GM18909 (cell line): Measurements from ENCODE around the gene PPM1B.
"Not testable (repeated sequence)": the region's sequence is repeated elsewhere in the genome, so short reads cannot be mapped to it uniquely, and the experiment has no call there.

Source experiments
- ATAC-seq: cut with Tn5 transposase; IDR thresholded peaks from one replicate; pipeline ENCODE4 v1.9.1; 2021; ENCODE audit warnings: mild to moderate bottlenecking; ENCODE audit not compliant: unreplicated experiment, poor library complexity

Gene PPM1B

DNA sequence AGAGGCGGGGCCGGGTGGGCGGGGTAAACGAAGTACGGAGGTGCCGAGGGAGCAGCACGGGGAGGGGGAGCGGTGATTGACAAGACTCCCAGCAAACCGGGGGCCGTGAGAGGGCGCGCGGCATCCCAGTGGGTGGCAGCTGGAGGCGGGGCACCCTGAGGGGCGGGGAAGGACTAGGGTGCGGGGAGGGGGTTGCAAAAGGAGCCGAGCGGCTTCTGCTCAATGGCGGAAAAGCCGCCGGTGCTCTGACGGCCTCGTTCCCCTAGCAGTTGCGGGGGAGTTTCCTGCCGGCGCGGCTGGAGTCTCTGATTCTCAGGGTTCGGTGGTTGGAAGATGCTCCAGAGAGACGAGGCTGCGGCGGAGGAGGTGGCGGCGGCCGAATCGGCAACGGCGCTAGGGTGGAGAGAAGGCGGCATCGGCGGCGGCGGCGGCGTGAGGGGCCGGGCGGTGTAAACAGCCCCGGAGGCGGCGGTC, at the start of gene PPM1B:
Gene PPM1B (plus strand): TSS at position 195 of the 474 bp plus-strand sequence. CDS start 32,325 bp downstream, outside the sequence.
- ATAC-seq: peak; percentile 69

DNA sequence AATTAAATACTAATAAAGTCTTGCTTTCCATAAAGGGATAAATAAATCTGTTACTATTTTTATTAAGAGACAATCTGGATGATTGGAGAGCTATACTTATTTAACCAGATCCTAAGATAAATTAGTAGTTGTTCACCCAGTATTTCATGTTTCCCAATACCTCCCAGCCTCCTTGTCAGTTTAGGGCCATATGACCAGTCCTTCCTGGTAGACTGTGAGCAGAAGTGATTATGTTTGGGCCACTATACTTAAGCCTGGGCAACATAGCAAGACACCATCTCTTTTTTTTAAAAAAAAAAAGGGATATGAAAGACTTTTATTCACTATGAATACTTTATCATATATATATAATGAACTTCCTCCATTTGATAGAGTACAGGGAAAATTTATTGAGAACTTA, 48.8 kb upstream of the PPM1B start:
- no peak for ATAC-seq

DNA sequence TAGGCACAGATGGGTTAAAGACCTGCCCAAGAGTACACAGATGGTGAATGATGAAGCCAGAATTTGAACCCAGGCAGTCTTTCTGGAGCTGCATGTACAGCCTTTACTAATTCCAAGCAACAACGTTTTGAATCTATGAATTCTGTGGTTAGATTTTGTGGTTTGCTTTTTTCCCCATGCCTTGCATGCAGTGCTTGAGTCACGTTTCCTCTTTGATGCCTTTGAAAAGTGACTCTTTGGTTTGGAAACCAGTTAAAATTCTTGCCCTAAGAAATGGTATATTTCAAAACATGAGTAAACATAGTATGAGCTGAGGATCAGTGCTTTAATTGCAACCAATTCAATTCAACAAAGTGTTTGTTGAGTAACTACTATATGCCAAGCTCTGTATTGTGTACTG, 48.2 kb upstream of the PPM1B start:
- no peak for ATAC-seq

DNA sequence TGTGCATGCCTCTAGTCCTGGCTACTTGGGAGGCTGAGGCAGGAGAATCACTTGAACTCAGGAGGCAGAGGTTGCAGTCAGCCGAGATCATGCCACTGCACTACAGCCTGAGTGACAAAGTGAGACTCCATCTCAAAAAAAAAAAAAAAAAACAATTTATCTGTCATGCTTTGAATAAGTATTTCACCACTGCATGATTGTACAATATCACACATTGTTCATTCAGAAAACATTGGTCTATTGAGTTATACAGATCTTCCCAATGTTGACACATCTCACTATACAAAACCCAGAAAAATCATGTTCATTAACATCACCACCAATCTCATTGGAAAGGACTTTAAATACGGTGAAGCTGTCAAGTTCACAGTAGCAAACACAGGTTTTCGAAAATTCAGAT, 46.8 kb upstream of the PPM1B start:
- ATAC-seq: no peak

DNA sequence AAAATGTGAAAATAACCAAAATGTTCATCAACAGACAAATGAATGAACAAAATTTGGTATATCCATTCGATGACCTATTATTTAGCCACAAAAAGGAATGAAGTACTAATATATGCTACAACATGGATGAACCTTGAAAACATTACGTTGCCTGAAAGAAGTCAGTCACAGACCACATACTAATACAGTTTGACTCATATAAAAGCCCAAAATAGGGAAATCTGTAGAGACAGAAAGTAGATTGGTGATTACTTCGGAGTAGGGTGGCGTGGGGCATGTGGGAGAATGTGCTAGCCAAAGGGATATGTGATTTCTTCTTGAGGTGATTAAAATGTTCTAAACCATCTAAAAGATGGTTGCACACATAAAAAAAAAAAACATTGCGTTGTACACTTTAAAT, 44.2 kb upstream of the PPM1B start:
- no peak for ATAC-seq

DNA sequence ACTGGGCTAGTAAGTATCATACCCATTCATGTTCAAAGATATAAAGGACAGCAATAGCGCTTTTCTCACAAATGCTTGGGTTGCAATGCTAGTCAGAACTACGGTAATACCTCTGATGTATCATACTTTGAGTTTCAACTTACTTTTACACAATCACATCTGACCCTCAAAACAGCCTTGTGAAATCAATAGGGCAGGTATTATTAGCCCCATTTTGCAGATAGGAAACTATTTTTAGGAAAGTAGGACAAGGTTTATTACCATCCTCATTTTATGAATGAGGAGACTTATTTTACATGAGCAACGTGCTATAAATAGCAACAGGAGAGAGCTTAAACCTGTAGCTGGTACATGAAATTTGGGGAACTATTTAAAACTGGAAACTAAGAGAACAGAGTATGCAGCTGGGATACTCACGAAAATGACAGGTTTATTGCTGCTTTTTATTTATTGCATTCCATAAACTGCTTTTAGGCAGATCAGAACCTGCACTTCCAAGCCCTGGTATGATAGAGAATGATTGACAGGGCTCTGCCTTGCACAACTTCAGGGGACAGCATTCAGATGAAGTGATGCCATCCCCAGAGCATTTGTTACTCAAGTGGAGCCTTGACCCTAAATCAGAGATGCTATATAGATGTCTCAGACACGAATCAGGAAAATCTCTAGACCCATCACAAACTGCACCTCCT, 42.4 kb upstream of the PPM1B start:
- no peak for ATAC-seq

DNA sequence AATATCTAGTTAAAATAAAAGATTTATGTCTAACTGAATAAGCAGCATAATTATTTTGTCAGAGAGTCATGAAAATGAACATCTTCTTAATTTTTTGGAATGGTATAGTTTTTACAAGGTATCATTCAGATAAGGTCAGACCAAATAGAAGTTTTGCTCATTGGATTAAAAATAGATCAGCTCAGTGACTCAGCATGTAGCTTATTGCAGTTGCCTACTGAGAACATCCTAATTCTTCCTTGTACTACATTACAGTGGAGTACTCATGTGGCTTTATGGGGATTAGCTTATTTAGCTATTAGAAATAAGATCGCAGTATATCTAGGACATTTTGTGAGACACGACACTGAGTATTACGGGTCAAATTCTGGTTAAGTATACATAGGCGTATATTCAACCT, 38.2 kb upstream of the PPM1B start:
- no peak for ATAC-seq

DNA sequence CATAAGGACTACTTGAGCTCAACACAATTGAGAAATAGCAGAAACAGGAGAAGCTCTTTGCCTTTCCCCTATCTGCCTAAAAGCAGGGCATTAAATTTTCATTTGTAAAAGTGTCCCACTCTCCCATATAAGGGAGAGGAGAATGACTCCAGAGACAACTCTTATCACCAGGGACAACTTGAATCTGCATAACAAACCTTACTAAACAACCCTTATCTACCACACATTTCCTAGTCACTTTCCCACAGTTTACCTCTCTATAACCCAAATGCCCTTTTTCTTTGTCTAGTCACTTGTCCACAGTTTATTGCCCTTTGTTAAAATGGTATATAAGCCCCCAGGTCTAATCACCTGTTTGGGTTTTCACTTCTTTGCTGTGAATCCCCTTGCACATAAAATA, 37.5 kb upstream of the PPM1B start:
- ATAC-seq: no peak

DNA sequence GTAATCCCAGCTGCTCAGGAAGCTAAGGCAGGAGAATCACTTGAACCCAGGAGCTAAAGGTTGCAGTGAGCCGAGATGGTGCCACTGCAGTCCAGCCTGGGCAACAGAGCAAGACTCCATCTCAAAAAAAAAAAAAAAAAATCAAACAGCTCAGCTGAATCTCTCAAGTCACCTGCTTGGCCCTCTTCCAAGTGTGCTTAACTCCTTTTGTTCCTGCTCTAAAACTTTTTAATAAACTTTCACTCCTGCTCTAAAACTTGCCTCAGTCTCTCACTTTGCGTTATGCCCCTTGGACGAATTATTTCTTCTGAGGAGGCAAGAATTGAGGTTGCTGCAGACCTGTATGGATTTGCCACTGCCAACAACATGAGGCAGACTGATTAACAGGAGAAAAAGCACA, 35.1 kb upstream of the PPM1B start:
- ATAC-seq: not testable (repeated sequence)

DNA sequence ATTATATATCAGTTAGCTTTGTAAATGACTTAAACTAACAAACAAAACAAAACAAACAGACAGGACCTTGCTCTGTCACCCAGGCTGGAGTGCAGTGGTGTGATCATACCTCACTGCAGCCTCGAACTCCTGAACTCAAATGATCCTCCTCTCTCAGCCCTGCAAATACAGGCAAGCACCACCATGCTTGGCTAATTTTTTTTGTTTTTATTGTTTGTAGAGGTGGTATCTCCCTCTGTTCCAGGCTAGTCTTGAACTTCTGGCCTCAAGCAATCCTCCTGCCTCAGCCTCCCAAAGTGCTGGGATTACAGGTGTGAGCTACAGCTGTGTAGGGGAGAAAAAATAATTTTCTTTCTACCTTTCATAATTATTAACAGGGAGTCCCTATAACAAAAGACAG, 33.8 kb upstream of the PPM1B start:
- ATAC-seq: no peak

DNA sequence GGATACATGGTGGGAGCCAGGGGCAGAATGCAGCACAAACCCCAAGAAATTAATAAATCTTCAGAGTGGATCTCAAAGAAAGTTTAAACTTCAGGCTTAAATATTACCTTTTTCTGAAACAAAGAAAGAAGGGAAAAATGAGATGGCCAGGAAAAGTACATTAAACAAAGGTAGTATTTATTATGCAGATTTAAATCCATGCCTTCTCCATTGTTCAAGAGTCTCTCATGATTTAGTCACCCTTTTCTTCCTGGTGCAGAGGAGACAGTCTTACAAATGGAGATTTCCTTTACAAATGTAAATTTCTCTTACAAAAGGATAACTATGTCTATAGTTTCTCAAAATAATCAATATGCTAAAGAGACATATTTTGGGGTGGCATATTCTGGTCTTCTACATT, 33.4 kb upstream of the PPM1B start:
- no peak for ATAC-seq

DNA sequence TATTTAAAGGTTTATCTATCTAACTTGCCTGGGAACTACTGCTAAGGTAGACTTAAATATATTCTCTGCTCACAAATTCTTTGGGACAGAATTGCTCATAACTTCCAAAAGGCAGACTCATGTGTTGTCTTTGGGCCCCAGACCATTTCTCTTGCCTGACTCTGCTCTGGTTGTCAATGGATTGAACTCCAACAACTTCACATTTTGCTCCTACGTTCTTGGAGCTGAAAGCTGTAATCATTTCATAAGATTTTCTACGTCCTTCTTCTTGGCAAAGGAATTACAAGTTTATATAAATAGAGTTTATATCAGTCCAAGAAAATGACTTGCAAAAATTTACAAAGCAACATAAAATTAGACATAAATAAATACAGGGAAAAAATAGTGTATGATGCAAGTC, 32.9 kb upstream of the PPM1B start:
- ATAC-seq: no peak

DNA sequence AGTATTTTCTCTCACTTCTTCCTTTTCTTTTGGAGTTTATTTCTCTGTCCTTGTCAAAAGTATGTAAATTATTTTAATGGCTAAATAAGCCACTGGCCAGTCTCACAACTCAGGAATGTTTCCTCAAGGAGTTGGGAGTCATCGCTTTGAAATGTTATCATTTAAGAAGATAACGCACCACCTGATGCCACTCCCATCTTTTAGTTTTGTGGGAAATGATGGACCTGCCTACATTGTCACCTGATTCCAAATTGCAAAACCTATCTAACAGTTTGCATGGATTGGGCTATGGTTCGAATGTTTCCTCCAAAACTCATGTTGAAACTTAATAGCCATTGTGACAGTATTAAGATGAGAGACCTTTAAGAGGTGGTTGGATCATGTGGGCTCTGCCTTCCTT, 32.4 kb upstream of the PPM1B start:
- ATAC-seq: no peak

DNA sequence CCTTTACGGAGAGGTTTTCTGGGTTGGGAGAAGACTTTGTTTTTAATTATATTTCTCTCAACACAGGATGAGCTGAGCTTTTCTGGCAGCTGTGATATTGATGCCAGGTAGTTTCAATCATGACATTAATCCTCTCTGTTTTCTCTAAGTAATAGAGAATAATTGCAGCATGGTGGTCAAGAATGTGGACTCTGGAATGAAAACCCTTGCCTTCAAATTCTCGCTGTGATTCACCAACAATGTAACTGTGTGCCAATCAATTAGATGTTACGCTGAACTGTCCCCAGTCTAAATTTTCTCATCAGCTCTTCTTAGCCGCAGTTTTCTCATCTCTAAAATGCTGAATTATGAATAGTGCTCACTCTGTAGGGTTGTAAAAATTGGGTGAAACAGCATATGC, 31.6 kb upstream of the PPM1B start:
- ATAC-seq: no peak

DNA sequence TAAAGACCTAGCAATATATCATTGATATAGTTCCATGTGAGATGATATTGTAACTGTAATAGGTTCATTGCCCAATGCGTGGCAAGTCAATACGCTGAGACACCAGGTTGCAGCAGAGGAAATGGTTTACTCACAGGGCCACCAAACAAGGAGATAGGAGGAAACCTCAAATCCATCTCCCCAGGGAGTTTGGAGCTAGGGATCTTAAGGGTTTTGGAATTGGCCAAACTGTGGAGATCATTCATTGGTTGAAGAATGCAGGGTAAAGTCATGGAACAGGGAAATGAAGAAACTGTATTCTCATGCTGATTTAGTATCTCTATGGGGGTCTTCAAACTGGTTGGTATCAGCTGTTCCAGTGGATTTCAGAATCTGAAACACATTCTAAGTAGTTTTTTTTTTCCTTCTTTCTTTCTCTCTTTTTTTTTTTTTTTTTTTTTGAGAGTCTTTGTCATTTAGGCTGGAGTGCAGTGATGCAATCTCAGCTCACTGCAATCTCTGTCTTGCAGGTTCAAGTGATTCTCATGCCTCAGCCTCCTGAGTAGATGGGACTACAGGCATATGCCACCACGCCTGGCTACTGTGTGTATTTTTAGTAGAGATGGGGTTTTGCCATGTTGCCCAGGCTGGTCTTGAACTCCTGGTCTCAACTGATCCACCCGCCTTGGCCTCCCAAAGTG, 30.7 kb upstream of the PPM1B start:
- no peak for ATAC-seq

DNA sequence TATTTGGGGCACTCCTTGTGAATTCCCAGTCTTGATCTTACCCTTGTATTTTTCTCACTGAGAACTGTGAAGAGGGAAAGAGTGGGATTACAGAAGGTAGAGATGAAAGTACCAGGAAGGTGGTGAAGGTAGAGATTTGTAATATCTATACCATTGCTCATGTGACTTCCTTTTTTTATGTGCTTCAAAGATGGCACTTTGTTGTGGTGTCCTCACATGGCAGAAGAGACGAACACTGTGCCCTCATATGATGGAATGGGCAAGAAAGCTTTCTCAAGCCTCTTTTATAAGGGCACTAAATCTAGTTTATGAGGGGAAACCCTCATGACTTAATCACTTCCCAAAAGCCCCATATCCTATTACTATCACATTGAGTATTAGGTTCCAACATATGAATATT, 28.9 kb upstream of the PPM1B start:
- ATAC-seq: no peak

DNA sequence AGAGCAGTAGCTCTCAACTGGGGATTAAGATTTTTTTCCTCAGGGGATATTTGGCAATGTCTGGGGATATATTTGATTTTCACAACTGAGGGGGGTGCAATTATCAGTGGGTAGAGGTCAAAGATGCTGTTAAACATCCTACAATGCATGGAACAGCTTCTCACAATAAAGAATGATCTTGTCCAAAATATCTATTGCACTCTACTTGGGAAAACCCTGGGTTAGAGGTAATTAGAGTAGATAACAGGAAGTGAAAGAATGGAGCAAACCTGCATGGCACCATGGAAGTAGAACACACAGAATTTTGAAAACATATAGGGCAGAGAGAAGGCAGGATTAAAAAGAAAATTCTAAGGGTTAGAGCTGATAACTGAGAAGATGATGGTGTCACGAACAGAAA, 26.4 kb upstream of the PPM1B start:
- no peak for ATAC-seq

DNA sequence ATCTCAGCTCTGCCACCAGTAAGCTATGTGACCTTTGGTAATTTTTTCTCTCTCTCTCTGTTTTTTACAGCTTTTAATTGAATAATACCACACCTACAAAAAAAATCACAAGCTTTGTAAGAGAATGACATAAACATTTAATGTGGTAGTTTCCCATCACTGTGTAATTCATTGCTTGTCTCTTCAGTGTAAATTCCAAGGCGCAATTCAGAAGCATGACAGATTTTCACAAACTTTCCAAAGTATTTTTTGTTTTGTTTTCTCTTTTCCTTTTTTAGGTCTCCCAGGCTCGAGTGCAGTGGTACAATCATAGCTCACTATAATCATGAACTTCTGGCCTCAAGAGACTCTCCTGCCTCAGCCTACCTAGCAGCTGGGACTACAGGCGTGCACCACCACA, 25.0 kb upstream of the PPM1B start:
- ATAC-seq: no peak

DNA sequence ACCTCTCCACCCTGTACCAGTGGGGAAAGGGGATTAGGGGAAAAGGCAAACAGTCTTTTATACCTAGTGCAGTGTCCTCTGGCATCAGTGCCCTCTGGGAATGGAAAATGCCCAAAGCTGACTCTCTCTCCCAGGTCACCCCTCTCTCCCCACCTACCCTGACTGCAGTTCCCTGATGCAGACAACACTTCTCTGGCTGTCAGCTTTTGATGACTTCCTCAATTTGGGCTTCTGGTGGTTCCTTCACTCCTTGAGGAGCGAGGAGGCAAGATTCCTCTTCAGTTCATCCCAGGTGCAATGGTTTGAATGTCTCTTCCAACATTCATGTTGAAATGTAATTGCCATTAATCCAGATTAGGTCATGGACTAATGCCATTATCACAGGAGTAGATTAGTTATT, 19.7 kb upstream of the PPM1B start:
- no peak for ATAC-seq

DNA sequence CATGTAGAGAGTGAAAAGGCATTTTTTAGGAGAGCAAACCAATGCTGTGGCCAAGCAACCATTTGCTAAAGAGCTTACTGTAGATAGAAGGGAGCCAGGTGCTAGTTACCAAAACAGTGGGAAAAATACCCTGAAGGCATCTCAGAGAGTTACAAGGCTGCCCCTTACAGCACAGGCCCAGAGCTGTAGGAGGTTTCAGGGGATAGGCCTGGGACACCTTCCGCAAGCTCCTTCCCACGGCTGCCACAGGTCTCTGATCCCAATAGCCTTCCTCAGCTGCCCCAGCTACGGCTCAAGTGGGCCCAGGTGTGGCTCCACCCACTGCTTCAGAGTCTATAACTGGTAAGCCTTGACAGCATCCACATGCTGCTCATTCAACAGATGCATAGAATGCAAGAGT, 18.2 kb upstream of the PPM1B start:
- no peak for ATAC-seq

DNA sequence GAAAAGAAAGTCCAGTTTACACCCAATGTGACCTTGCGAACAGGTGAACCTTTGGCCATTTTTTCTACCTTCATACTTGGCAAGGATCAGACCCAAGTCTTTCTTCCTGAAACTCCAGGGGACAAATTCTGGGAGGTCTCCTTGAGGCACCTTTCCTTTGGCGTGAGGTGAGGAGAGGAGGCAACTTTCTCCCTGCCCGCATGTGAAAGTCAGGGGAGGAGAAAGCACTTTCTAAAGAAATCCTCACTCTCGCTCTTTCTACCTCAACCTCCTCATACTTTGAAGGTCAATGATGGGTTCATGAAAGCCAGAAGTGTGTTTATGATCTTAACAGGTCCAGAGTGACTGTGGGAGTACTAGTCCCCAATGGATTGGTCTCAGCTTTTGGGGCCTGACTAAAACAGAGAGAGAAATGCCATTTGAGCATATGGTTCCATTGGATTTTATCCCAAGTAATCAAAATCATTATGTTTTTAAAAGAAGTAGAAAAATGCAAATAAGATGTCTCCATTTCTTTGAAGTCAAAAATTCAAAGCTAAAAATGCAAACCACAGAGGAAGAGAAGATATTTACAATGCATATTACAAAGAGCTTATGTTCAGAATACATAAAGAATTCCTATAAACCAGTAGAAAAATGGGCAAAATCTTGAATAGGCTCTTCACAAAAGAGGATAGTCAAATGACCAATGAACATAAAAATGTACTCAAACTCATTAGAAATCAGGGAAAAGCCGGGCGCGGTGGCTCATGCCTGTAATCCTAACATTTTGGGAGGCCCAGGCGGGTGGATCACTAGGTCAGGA, 15.6 kb upstream of the PPM1B start:
- ATAC-seq: no peak
